GM12878 (cell line): ENCODE data around the gene LRIT3. TPM values are rescaled to one million over a fixed set of nuclear protein-coding genes. Genes with fewer than 3 reads are reported as not detected.

Experiments used
- ATF3 ChIP-seq: IDR thresholded peaks from 2 replicates; pipeline ENCODE4 v1.6.1; 2011; ENCODE audit warnings: low read depth, mild to moderate bottlenecking, low read length, moderate library complexity, borderline replicate concordance; ENCODE audit errors: extremely low read depth
- BACH1 ChIP-seq: fragments of 450-650 bp; IDR thresholded peaks from 2 replicates; pipeline ENCODE4 v1.6.1; 2017; ENCODE audit warnings: mild to moderate bottlenecking, borderline replicate concordance
- CHD2 ChIP-seq: IDR thresholded peaks from 2 replicates; pipeline ENCODE4 v1.6.1; 2011; ENCODE audit warnings: low read depth, low read length, improper control_type of control experiment, borderline replicate concordance
- EGR1 ChIP-seq, 2 experiments: IDR thresholded peaks; 1 replicate in 1 of 2; 2 replicates in 1 of 2; pipeline ENCODE4 v1.6.1; 2011 to 2012; ENCODE audit warnings: low read depth in 2 of 2, low read length in 2 of 2, borderline replicate concordance in 1 of 2, mild to moderate bottlenecking in 1 of 2, moderate library complexity in 1 of 2
- NFIC ChIP-seq: IDR thresholded peaks from 2 replicates; pipeline ENCODE4 v1.6.1; 2012; ENCODE audit warnings: low read depth, mild to moderate bottlenecking, inconsistent platforms, low read length, moderate library complexity
- PKNOX1 ChIP-seq: fragments of 450-650 bp; IDR thresholded peaks from 2 replicates; pipeline ENCODE4 v1.6.1; 2016; ENCODE audit warnings: mild to moderate bottlenecking
- TARDBP ChIP-seq: IDR thresholded peaks from 2 replicates; pipeline ENCODE4 v1.6.1; 2016; ENCODE audit warnings: borderline replicate concordance
- ZZZ3 ChIP-seq: IDR thresholded peaks from 2 replicates; pipeline ENCODE4 v1.6.1; 2011; ENCODE audit warnings: low read depth; ENCODE audit not compliant: control insufficient read depth, insufficient read length
- polyA plus RNA-seq, 11 experiments: library from polyadenylated mRNA; depleted of rRNA in 4 of 11; unstranded in 6 of 11; stranded (reverse) in 5 of 11; fragments of >200 nt; fragmentation: Nextera tagmentation in 4 of 11; fragmentation: Illumina TruSeq in 1 of 11; extraction: Ambion mirVana in 4 of 11; extraction: Trizol in 1 of 11; gene quantifications; 1 replicate in 1 of 11; 2 replicates in 10 of 11; pipeline versions ENCODE4 v1.2.1 to v1.2.3, GENCODE V29; 2011 to 2016; ENCODE audit warnings: inconsistent platforms in 2 of 11, missing spikeins in 2 of 11, low read depth in 1 of 11
- total RNA-seq, 4 experiments: library from RNA; depleted of rRNA in 3 of 4; stranded (reverse); fragments of >200 nt in 3 of 4; fragmentation: Illumina TruSeq in 1 of 4; extraction: Trizol in 1 of 4; gene quantifications; 2 replicates each; pipeline versions ENCODE4 v1.2.1 to v1.2.3, GENCODE V29; 2013 to 2021
- TF ChIP-seq, protein P1 (sequence below): fragments of 450-650 bp; IDR thresholded peaks from 2 replicates; pipeline ENCODE4 v1.6.1; 2017; ENCODE audit warnings: mild to moderate bottlenecking, low read depth, inconsistent platforms; ENCODE audit not compliant: poor library complexity, severe bottlenecking

Gene LRIT3
- total and polyA plus RNA-seq, 10 of the 15 experiments (the other 5 are each of a cell fraction or from before 2014, with no cell fraction given), result 0.04 to 0.20 (median 0.10) TPM; not detected in 6

- TF ChIP-seq, protein P1, sequence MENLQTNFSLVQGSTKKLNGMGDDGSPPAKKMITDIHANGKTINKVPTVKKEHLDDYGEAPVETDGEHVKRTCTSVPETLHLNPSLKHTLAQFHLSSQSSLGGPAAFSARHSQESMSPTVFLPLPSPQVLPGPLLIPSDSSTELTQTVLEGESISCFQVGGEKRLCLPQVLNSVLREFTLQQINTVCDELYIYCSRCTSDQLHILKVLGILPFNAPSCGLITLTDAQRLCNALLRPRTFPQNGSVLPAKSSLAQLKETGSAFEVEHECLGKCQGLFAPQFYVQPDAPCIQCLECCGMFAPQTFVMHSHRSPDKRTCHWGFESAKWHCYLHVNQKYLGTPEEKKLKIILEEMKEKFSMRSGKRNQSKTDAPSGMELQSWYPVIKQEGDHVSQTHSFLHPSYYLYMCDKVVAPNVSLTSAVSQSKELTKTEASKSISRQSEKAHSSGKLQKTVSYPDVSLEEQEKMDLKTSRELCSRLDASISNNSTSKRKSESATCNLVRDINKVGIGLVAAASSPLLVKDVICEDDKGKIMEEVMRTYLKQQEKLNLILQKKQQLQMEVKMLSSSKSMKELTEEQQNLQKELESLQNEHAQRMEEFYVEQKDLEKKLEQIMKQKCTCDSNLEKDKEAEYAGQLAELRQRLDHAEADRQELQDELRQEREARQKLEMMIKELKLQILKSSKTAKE, result no peak
- TF ChIP-seq PKNOX1 (no peak), EGR1 (IDR thresholded peaks at IDR 0.05; ENCODE audit: borderline replicate concordance in 1 of 2, low read depth in 2 of 2, low read length in 2 of 2) (no peak), ZZZ3 (no peak), BACH1 (no peak), CHD2 (no peak), TARDBP (no peak), ATF3 (no peak), NFIC (no peak)
Observed at GRCh38 chr4:109915385-109916026, 67.6 kb downstream of the LRIT3 start (continued).
